SK-N-SH (cell line): Measurements from ENCODE around the gene FLNA.

ENCODE experiments used
- CTCF ChIP-seq: fragments of 200-600 bp; sonication (generic); IDR thresholded peaks from 2 replicates; pipeline ENCODE4 v1.6.1; 2017; ENCODE audit warnings: antibody characterized with exemption, mild to moderate bottlenecking, moderate library complexity
- EP300 ChIP-seq, 2 experiments: IDR thresholded peaks; 2 replicates each; pipeline versions ENCODE4 v1.4.0 to v1.6.1; 2012; ENCODE audit warnings: borderline replicate concordance in 1 of 2, low read depth in 1 of 2, low read length in 1 of 2
- EZH2phosphoT487 ChIP-seq: fragments of 200-600 bp; sonication (generic); IDR thresholded peaks from 2 replicates; pipeline ENCODE4 v1.6.1; 2017; ENCODE audit warnings: low read depth, mixed run types, mild to moderate bottlenecking, antibody characterized with exemption, moderate library complexity, borderline replicate concordance
- NFIC ChIP-seq: IDR thresholded peaks from 2 replicates; pipeline ENCODE4 v1.4.0; 2012; ENCODE audit warnings: borderline replicate concordance
- NRF1 ChIP-seq: IDR thresholded peaks from 2 replicates; pipeline ENCODE4 v1.6.1; 2012; ENCODE audit warnings: low read depth, mild to moderate bottlenecking, low read length
- RFX5 ChIP-seq: IDR thresholded peaks from 2 replicates; pipeline ENCODE4 v1.6.1; 2012; ENCODE audit warnings: mild to moderate bottlenecking, improper control_type of control experiment, low read length
- USF1 ChIP-seq: IDR thresholded peaks from 2 replicates; pipeline ENCODE4 v1.4.0; 2012; ENCODE audit warnings: low read depth, borderline replicate concordance
- YY1 ChIP-seq: IDR thresholded peaks from 2 replicates; pipeline ENCODE4 v1.4.0; 2012; ENCODE audit warnings: low read depth, mild to moderate bottlenecking

- TF ChIP-seq YY1 = no peak
- no peak for TF ChIP-seq CTCF
- no peak for TF ChIP-seq USF1
- TF ChIP-seq NRF1 = no peak
- TF ChIP-seq RFX5 = no peak
- TF ChIP-seq EP300 (IDR thresholded peaks at IDR 0.05; ENCODE audit: borderline replicate concordance in 1 of 2, low read depth in 1 of 2, low read length in 1 of 2) = no peak
- TF ChIP-seq NFIC = no peak
- TF ChIP-seq EZH2phosphoT487 = no peak
Measured at GRCh38 chrX:154357205-154357604, 17.2 kb downstream of the FLNA start.
